H1 (cell line): ENCODE measurements around the gene MRPL4. TPM values are rescaled to one million over a fixed set of nuclear protein-coding genes. Genes with fewer than 3 reads are reported as not detected.

Experiments
- CTCF ChIA-PET: fragments of 300-600 bp; sonication (Branson Sonifier 250); formaldehyde crosslinking; loops from one replicate; lab custom pipeline; 2021; ENCODE audit not compliant: partially characterized antibody; lab: Charles Lee
- POLR2A ChIA-PET: fragments of 300-600 bp; sonication (Branson Sonifier 250); formaldehyde crosslinking; loops from one replicate; lab custom pipeline; 2021; ENCODE audit warnings: inconsistent platforms; ENCODE audit not compliant: partially characterized antibody; lab: Charles Lee
- DNase-seq, 2 experiments: peaks; one replicate each; pipeline versions ENCODE4 v3.0.0 to v3.0.0-alpha.2; 2010 to 2022; ENCODE audit warnings: low spot score in 2 of 2, low read depth in 1 of 2, mixed read lengths in 1 of 2
- FAIRE-seq: peaks from 2 replicates; lab custom pipeline; 2011; peaks lifted over from hg19 to GRCh38; lab: Jason Lieb, UNC
- H2AFZ ChIP-seq: 2 replicates; pipeline ENCODE4 v1.8.1; 2012; ENCODE audit warnings: low read length, inconsistent platforms
- H2AK5ac ChIP-seq: 2 replicates; pipeline ENCODE4 v1.6.1; 2013; ENCODE audit warnings: low read depth, low read length
- H2BK120ac ChIP-seq: replicated peaks from 2 replicates; pipeline ENCODE3; 2013; ENCODE audit warnings: low read depth, low read length, inconsistent platforms
- H2BK12ac ChIP-seq: 2 replicates; pipeline ENCODE4 v1.6.1; 2013; ENCODE audit warnings: low read depth, low read length
- H2BK15ac ChIP-seq: 2 replicates; pipeline ENCODE4 v1.6.1; 2013; ENCODE audit warnings: low read length
- H2BK20ac ChIP-seq: 2 replicates; pipeline ENCODE4 v1.6.1; 2013; ENCODE audit warnings: low read length
- H2BK5ac ChIP-seq: 2 replicates; pipeline ENCODE4 v1.6.1; 2013; ENCODE audit warnings: low read depth, low read length
- H3K14ac ChIP-seq: 2 replicates; pipeline ENCODE4 v1.6.1; 2013; ENCODE audit warnings: inconsistent platforms; ENCODE audit not compliant: insufficient read length
- H3K18ac ChIP-seq: 2 replicates; pipeline ENCODE4 v1.6.1; 2013; ENCODE audit warnings: low read length; ENCODE audit errors: extremely low read depth
- H3K23ac ChIP-seq: 2 replicates; pipeline ENCODE4 v1.6.1; 2013; ENCODE audit warnings: inconsistent platforms; ENCODE audit not compliant: insufficient read length
- H3K23me2 ChIP-seq: 2 replicates; pipeline ENCODE4 v1.6.1; 2013; ENCODE audit warnings: low read depth, low read length
- H3K27ac ChIP-seq: 2 replicates; pipeline ENCODE4 v1.6.1; 2011; ENCODE audit warnings: low read depth, low read length, inconsistent platforms
- H3K27me3 ChIP-seq, 4 experiments: replicated peaks in 1 of 4; 1 replicate in 1 of 4; 2 replicates in 3 of 4; pipeline versions ENCODE4 v1.6.1 to v1.8.1; 2011 to 2013; ENCODE audit warnings: low read length in 3 of 4, mild to moderate bottlenecking in 3 of 4, inconsistent platforms in 2 of 4, mixed read lengths in 2 of 4, moderate library complexity in 1 of 4; ENCODE audit not compliant: control insufficient read depth in 3 of 4, insufficient read depth in 3 of 4; ENCODE audit errors: extremely low read depth in 1 of 4
- H3K36me3 ChIP-seq, 4 experiments: 2 replicates each; pipeline versions ENCODE4 v1.6.1 to v1.8.1; 2011 to 2013; ENCODE audit warnings: mild to moderate bottlenecking in 4 of 4, low read length in 3 of 4, moderate library complexity in 2 of 4, control low read depth in 1 of 4, inconsistent platforms in 1 of 4; ENCODE audit not compliant: insufficient read depth in 4 of 4, control insufficient read depth in 2 of 4
- H3K4ac ChIP-seq: replicated peaks from 2 replicates; pipeline ENCODE3; 2013; ENCODE audit warnings: low read length, low read depth, mixed read lengths, inconsistent platforms; ENCODE audit not compliant: insufficient read length
- H3K4me1 ChIP-seq, 4 experiments: replicated peaks in 1 of 4; 1 replicate in 1 of 4; 2 replicates in 3 of 4; pipeline versions ENCODE4 v1.6.1 to v1.8.1; 2011 to 2013; ENCODE audit warnings: low read length in 3 of 4, inconsistent platforms in 2 of 4, mixed read lengths in 1 of 4; ENCODE audit not compliant: insufficient read depth in 4 of 4, control insufficient read depth in 3 of 4
- H3K4me2 ChIP-seq, 2 experiments: 2 replicates each; pipeline versions ENCODE4 v1.6.1 to v1.8.1; 2011 to 2013; ENCODE audit warnings: low read depth in 2 of 2, low read length in 2 of 2, control low read depth in 1 of 2, inconsistent platforms in 1 of 2, mild to moderate bottlenecking in 1 of 2; ENCODE audit not compliant: insufficient read depth in 1 of 2
- H3K4me3 ChIP-seq, 4 experiments: fragments of 200-600, 300-600 bp in 1 of 4; sonication (generic), shearing (Covaris generic), sonication (Bioruptor Twin) in 1 of 4; 2 replicates each; pipeline versions ENCODE4 v1.5.1 to v1.8.1; 2011 to 2016; ENCODE audit warnings: low read length in 4 of 4, low read depth in 3 of 4, control low read depth in 2 of 4, inconsistent platforms in 2 of 4, mild to moderate bottlenecking in 2 of 4, mixed read lengths in 1 of 4, moderate library complexity in 1 of 4; ENCODE audit not compliant: insufficient read depth in 2 of 4; ENCODE audit errors: extremely low read depth in 1 of 4
- H3K56ac ChIP-seq: replicated peaks from 2 replicates; pipeline ENCODE3; 2013; ENCODE audit warnings: low read depth, mild to moderate bottlenecking, mixed read lengths, low read length, inconsistent platforms; ENCODE audit not compliant: insufficient read length
- H3K79me1 ChIP-seq: 2 replicates; pipeline ENCODE4 v1.6.1; 2013; ENCODE audit warnings: low read depth, low read length, control low read depth
- H3K79me2 ChIP-seq, 2 experiments: 2 replicates each; pipeline versions ENCODE4 v1.6.1 to v1.8.1; 2012 to 2013; ENCODE audit warnings: low read length in 2 of 2, mild to moderate bottlenecking in 2 of 2, inconsistent platforms in 1 of 2; ENCODE audit not compliant: insufficient read depth in 2 of 2, control insufficient read depth in 1 of 2
- H3K9ac ChIP-seq, 4 experiments: replicated peaks in 1 of 4; 1 replicate in 1 of 4; 2 replicates in 3 of 4; pipeline versions ENCODE4 v1.6.1 to v1.8.1; 2011 to 2013; ENCODE audit warnings: low read depth in 3 of 4, low read length in 3 of 4, control low read depth in 2 of 4, mild to moderate bottlenecking in 2 of 4, moderate library complexity in 2 of 4, inconsistent platforms in 1 of 4; ENCODE audit errors: extremely low read depth in 1 of 4
- H3K9me3 ChIP-seq, 2 experiments: 2 replicates each; pipeline versions ENCODE4 v1.6.1 to v1.8.1; 2012 to 2013; ENCODE audit warnings: mild to moderate bottlenecking in 2 of 2, moderate library complexity in 2 of 2, control low read depth in 1 of 2, inconsistent platforms in 1 of 2, low read depth in 1 of 2, low read length in 1 of 2, mixed read lengths in 1 of 2; ENCODE audit not compliant: insufficient read depth in 2 of 2
- H4K20me1 ChIP-seq, 2 experiments: replicated peaks in 1 of 2; 2 replicates each; pipeline versions ENCODE3 to v1.8.1; 2011 to 2013; ENCODE audit warnings: inconsistent platforms in 2 of 2, low read length in 2 of 2, mild to moderate bottlenecking in 1 of 2; ENCODE audit not compliant: insufficient read depth in 2 of 2, control insufficient read depth in 1 of 2
- H4K5ac ChIP-seq: 2 replicates; pipeline ENCODE4 v1.6.1; 2013; ENCODE audit warnings: low read length, low read depth, mixed read lengths, inconsistent platforms; ENCODE audit not compliant: insufficient read length
- H4K8ac ChIP-seq: 2 replicates; pipeline ENCODE4 v1.8.0; 2013; ENCODE audit warnings: mild to moderate bottlenecking, moderate library complexity, low read length, inconsistent platforms; ENCODE audit not compliant: insufficient read depth; ENCODE audit errors: extremely low read depth
- H4K91ac ChIP-seq: replicated peaks from 2 replicates; pipeline ENCODE3; 2013; ENCODE audit warnings: low read length, mixed read lengths, inconsistent platforms; ENCODE audit not compliant: insufficient read length
- CREB1 ChIP-seq: IDR thresholded peaks from 2 replicates; pipeline ENCODE4 v1.6.1; 2012; ENCODE audit warnings: inconsistent platforms
- TEAD4 ChIP-seq: IDR thresholded peaks from 2 replicates; pipeline ENCODE4 v1.6.1; 2012; ENCODE audit warnings: low read depth, low read length, inconsistent platforms, mixed read lengths
- ZNF274 ChIP-seq: IDR thresholded peaks from 2 replicates; pipeline ENCODE4 v1.7.0; 2012; ENCODE audit warnings: low read length, borderline replicate concordance; ENCODE audit errors: extremely low read depth
- WGBS, 2 experiments: shearing (Covaris generic) in 1 of 2; methylation state at CpG; one replicate each; pipeline versions ENCODE4 v1.1.6 to v1.1.7; 2013 to 2015; ENCODE audit warnings: low lambda C conversion rate in 2 of 2, mixed read lengths in 2 of 2, inconsistent platforms in 1 of 2, low coverage in 1 of 2, missing lambda C conversion rate in 1 of 2; ENCODE audit not compliant: insufficient replicate concordance in 2 of 2, insufficient coverage in 1 of 2, insufficient read length in 1 of 2; ENCODE audit errors: extremely low coverage in 1 of 2, missing lambda C conversion rate in 1 of 2; 5-methylcytosine and 5-hydroxymethylcytosine counted together
- polyA plus RNA-seq, 7 experiments: library from polyadenylated mRNA; depleted of rRNA in 3 of 7; stranded (reverse) in 5 of 7; unstranded in 2 of 7; fragments of >200 nt in 5 of 7; fragments of 200-250 nt in 2 of 7; gene quantifications; 1 replicate in 5 of 7; 2 replicates in 1 of 7; 4 replicates in 1 of 7; pipeline versions ENCODE4 v1.2.1 to v1.2.3, GENCODE V29; 2011 to 2013; ENCODE audit warnings: missing spikeins in 2 of 7, mixed read lengths in 2 of 7
- total RNA-seq: library from RNA; stranded (reverse); fragmentation: NEBNext Ultra II Directional; extraction: Animal tissue kit (Norgen Biotek cat#: 25700); gene quantifications from 2 replicates; pipeline ENCODE4 v1.2.1, GENCODE V29; 2021

The MRPL4 gene
- total and polyA plus RNA-seq, 2 of the 8 experiments (the other 6 are each of a cell fraction or from before 2014, with no cell fraction given) = 82.3 to 187 TPM

GRCh38 chr19:10206226-10206885 is 45.7 kb upstream of the MRPL4 start:
- Histone ChIP-seq H2BK20ac (no peak overlapping the region), H2AK5ac (peak overlapping the region; percentile 88; the same call in 1 of the 2 replicates), H2BK12ac (peak overlapping the region; percentile 60; the same call in 1 of the 2 replicates), H2AFZ (no peak overlapping the region), H3K9ac (no peak overlapping the region), H3K9me3 (peaks cover 0 to 5% of the 10 kb centered on the region in 2 experiments; a peak in 1 of 4 replicates), H2BK5ac (peak overlapping the region; percentile 75), H3K14ac (no peak overlapping the region), H2BK15ac (no peak overlapping the region), H4K5ac (no peak overlapping the region), H4K91ac (no peak overlapping the region), H3K27ac (no peak overlapping the region), H4K8ac (peak overlapping the region; percentile 68), H3K56ac (no peak overlapping the region), H3K36me3 (no peaks in the 10 kb centered on the region), H3K4me2 (no peak overlapping the region), H3K4me3 (no peak overlapping the region), H3K23ac (no peak overlapping the region), H2BK120ac (peak overlapping the region; percentile 71), H3K4ac (peak overlapping the region; percentile 67), H3K27me3 (no peaks in the 10 kb centered on the region), H3K18ac (no peak overlapping the region), H3K23me2 (no peaks in the 10 kb centered on the region), H3K4me1 (peaks cover 0 to 3% (median 0%) of the 10 kb centered on the region in 4 experiments; a peak in 1 of 7 replicates), H3K79me2 (no peaks in the 10 kb centered on the region), H3K79me1 (no peaks in the 10 kb centered on the region), H4K20me1 (no peaks in the 10 kb centered on the region)
- ChIA-PET POLR2A (interaction anchor here (0.7 to 2.1 kb wide), 6 partner anchors 11 to 44 kb away, joined by 3 to 10 read pairs (median 4); partner anchors contain the start of genes DNMT1 and S1PR2), CTCF (interaction anchor here (0.6 to 7.9 kb wide), 7 partner anchors 14 to 133 kb away, joined by 3 to 59 read pairs (median 3); no protein-coding TSS in a partner anchor)
- FAIRE-seq = no peak
- DNase-seq = no peak
- WGBS, 2 experiments = 91% methylated on average over 10 of the region's 10 CpGs; no CpG with 5 or more reads in 1 of the 2 experiments
- TF ChIP-seq TEAD4 (0 out of 2 replicates have a peak, but pooled peaks have one; percentile 9), CREB1 (no peak), ZNF274 (no peak)
